Measurements from ENCODE around the gene PPP1R15B.

- TF ChIP-seq SUZ12 (IDR thresholded peaks at IDR 0.05; ENCODE audit: extremely low read depth, insufficient read depth, insufficient read length) (no peak), YY1 (IDR thresholded peaks at IDR 0.05; ENCODE audit: insufficient read depth, insufficient read length) (no peak)
These were observed 43.6 kb upstream of the PPP1R15B start for GRCh38 chr1:204455063-204455830.

Measured in NT2/D1 (cell line).